COLO668 (cell line): ENCODE data around the gene PRM1.

Source experiments
- DNase-seq: peaks from one replicate; lab custom pipeline; 2025; ENCODE audit not compliant: unreplicated experiment; lab: John Stamatoyannopoulos, UW

Gene PRM1

GRCh38 chr16:11239644-11240632 is 41.2 kb downstream of the PRM1 start:
- DNase-seq, result no peak

- DNase-seq, result no peak
Measured at GRCh38 chr16:11238272-11239202, 42.6 kb downstream of the PRM1 start.

GRCh38 chr16:11236461-11237254 is 44.5 kb downstream of the PRM1 start:
- no peak for DNase-seq

GRCh38 chr16:11235703-11235991 is 45.5 kb downstream of the PRM1 start:
- peak; percentile 87 for DNase-seq

- no peak for DNase-seq
Measured at GRCh38 chr16:11234884-11235702, 46.0 kb downstream of the PRM1 start.

GRCh38 chr16:11233727-11234376 is 47.3 kb downstream of the PRM1 start:
- DNase-seq, result no peak

- DNase-seq, result no peak
Measured at GRCh38 chr16:11232852-11233726, 48.0 kb downstream of the PRM1 start.

GRCh38 chr16:11232302-11232851 is 48.8 kb downstream of the PRM1 start:
- no peak for DNase-seq

- DNase-seq, result no peak
Measured at GRCh38 chr16:11231367-11231970, 49.7 kb downstream of the PRM1 start.
